Suppressor macrophage treated with lipopolysaccharide for 1 hour (primary cell): ENCODE results near the gene MYBL2.
"Not testable (repeated sequence)": the region's sequence is repeated elsewhere in the genome, so short reads cannot be mapped to it uniquely, and the experiment has no call there.

Experiments
- DNase-seq, 3 donors: peaks; one replicate each; pipeline ENCODE4 v3.0.0-alpha.2; 2020 to 2022

MYBL2 gene

DNA sequence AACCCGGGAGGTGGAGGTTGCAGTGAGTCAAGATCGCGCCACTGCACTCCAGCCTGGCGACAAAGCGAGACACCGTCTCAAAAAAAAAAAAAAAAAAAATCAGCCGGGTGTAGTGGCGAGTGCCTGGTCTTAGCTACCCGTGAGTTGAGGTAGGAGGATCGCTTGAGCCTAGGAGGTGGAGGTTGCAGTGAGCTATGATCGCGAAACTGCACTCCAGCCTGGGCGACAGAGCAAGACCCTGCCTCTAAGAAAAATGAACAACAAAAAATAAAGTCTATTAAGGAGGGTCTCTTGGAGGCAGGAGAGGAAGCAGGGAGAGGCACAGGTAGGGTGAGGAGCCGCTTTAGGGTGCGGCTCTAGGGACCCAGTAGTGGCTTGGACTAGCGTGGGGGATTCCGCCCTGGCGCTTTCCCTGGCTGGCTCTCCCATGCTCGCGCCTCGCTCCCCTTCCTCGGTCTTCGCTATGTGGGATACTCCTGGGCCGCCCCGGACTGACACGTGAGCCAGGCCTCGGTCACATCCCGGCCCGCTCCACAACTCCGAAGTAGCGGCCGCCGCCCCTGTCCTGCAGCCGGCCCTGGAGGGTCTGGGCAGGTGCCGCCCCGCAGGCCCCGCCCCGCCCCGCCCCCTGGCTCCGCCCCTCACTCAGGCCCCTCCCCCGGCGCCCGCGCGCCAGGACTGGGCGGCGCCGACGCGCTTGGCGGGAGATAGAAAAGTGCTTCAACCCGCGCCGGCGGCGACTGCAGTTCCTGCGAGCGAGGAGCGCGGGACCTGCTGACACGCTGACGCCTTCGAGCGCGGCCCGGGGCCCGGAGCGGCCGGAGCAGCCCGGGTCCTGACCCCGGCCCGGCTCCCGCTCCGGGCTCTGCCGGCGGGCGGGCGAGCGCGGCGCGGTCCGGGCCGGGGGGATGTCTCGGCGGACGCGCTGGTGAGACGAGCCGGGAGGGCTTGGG is at the start of gene MYBL2:
TSS of gene MYBL2 (plus strand) at position 739 of the 953 bp plus-strand sequence. CDS start at position 909, 170 bp downstream.
- peak; percentile 80 to 92 (median 84) for DNase-seq

DNA sequence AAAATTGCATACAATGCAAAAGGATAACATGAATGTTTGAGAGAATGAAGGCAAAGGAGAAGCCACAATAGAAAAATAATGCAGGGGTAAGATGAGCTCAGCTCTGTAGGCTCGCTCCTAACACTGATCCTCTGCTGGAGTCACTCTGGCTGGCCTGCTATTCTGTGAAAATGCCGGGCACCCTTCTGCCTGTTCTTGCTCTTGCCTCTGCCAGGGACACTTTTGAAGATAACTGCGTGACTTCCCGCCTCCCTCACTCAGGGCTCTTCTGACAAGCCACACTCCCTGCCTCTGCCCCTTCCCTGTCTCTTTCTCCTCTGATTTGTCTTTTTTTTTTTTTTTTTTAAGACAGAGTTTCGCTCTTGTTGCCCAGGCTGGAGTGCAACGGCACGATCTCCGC is 35.3 kb upstream of the MYBL2 start:
- DNase-seq: no peak

DNA sequence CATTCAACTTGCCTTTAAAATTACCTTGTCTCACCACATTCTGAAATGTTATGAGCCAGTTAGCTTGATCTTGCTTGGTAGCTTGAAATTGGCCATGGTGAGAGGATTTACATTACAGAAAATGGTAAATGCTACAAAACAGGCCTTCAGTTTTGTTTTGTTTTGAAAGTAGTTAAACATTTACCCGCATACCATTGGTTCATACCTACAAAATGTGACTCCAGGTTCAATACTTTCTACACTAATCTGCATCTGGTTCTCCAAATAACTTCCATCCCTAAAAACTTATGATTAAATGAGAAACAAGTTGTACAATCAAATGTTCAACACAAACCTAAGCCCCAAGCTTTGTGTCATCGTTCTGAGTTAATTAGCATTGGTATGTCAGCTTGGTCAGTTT is 30.5 kb upstream of the MYBL2 start:
- DNase-seq: no peak

DNA sequence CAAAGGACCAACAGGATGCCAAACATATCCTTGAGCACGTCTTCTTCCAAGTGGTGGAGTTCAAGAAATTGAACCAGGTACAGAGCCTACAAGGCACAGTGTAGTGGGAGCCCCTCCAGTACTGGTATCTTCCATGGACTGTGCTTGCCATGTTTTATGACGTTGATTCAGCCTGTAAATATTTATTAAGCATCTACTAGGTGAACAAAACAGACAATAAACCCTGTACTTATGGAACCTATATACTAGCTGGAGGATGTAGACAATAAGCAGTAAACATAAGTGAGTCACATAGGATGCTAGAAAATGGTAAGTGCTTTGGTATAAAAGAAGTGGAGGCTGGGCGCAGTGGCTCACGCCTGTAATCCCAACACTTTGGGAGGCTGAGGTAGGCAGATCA is 24.4 kb upstream of the MYBL2 start:
- DNase-seq: no peak

DNA sequence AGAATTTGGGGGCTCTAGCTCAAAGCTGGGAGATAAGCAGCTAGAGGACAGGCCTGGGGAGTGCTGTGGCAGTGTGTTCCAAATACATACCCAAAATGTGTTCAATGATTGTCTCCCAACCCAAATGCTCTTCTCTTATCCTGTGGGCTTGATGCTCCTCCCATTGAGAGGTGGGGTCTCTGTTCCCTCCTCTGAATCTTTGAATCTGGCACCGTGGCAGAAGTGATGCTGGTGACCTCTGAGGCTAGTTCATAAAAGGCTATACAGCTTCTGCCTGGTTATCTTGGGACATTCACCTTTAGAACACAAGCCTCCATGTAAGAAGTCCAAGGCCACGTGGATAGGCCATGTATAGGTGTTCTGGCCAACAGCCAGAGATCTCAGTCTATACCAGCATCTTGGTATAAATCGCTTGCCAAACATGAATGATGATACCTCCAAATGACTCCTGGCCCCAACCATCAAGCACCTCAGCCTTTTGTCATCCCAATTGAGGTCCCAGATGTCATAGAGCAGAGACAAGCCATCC is 15.9 kb upstream of the MYBL2 start:
- DNase-seq: no peak

DNA sequence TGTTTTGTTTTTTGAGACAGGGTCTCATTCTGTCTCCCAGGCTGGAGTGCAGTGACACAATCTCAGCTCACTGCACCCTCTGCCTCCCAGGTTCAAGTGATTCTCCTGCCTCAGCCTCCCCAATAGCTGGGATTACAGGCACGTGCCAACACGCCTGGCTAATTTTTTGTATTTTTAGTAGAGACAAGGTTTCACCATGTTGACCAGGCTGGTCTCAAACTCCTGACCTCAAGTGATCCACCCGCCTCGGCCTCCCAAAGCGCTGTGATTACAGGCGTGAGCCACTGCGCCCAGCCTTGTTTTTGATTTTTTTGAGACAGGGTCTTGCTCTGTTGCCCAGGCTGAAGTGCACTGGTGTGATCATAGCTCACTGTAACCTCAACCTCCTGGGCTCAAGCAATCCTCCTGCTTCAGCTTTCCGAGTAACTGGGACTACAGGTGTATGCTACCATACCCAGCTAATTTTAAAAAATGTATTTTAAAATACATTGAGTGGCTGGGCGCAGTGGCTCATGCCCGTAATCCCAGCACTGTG is 15.2 kb upstream of the MYBL2 start:
- not testable (repeated sequence) for DNase-seq

DNA sequence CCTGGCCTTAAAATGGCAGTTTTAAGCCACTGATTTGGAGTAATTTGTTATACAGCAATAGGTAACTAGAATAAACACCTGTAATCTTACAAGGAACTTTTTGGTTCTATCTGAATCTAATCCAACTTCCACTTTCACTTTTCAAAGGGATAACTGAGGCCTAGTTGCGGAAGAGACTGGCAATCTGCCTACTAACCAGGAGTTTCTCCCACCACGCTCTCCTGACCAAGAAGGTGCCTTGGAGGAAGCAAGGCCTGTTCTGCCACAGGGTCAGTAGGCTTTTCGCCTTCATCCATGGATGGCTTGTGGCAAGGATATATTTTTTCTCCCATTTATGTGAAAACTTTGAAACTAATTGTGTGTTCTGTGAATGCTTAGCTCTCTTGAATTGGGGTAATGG is 12.9 kb upstream of the MYBL2 start:
- DNase-seq: no peak

DNA sequence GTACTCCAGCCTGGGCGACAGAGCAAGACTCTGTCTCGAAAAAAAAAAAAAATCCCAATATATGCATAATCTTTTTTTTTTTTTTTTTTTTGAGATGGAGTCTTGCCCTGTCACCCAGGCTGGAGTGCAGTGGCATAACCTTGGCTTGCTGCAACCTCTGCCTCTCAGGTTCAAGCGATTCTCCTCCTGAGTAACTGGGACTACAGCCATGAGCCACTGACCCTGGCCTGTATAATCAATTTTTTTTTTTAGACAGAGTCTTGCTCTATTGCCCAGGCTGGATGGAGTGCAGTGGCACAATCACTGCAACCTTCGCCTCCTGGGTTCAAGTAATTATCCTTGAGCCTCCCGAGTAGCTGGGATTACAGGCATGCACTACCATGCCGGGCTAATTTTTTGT is 11.7 kb upstream of the MYBL2 start:
- DNase-seq: not testable (repeated sequence)

DNA sequence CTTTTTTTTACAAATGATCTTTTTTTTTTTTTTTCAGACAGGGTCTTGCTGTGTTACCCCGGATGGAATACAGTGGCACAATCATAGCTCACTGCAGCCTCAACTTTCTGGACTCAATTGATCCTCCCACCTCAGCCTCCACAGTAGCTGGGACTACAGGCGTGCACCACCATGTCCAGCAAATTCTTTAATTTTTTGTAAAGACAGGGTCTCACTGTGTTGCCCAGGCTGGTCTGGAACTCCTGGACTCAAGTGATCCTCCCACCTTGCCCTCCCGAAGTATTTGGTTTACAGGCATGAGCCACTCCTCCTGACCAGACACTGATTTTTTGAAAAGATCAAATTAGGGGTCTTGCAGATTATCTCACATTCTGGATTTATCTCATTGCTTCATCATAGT is 11.0 kb upstream of the MYBL2 start:
- no peak for DNase-seq

DNA sequence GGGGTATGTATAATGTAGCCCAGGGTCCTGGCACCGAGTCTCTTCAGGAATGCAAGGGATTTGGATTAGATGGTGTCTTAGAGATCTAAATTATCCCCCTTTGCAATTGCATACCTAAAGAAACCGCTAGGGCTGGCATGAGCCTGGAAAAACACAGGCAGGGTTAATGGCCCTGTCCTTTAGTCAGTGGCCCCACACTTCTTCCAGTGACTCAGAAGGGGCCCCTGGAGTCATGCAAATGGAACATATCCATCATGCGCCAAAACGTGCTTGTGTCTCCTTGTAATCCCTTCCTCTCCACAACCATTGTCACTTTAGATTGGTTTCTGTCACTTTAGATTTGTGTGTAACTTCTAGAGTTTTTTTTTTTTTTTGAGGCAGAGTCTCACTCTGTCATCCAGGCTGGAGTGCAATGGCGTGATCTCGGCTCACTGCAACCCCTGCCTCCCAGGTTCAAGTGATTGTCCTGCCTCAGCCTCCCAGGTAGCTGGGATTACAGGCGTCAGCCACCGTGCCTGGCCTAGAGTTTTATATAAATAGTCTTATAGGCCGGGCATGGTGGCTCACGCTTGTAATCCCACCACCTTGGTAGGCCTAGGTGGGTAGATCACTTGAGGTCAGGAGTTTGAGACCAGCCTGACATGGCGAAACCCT is 8.7 kb upstream of the MYBL2 start:
- DNase-seq: peak; percentile 21 to 28 (median 27)

DNA sequence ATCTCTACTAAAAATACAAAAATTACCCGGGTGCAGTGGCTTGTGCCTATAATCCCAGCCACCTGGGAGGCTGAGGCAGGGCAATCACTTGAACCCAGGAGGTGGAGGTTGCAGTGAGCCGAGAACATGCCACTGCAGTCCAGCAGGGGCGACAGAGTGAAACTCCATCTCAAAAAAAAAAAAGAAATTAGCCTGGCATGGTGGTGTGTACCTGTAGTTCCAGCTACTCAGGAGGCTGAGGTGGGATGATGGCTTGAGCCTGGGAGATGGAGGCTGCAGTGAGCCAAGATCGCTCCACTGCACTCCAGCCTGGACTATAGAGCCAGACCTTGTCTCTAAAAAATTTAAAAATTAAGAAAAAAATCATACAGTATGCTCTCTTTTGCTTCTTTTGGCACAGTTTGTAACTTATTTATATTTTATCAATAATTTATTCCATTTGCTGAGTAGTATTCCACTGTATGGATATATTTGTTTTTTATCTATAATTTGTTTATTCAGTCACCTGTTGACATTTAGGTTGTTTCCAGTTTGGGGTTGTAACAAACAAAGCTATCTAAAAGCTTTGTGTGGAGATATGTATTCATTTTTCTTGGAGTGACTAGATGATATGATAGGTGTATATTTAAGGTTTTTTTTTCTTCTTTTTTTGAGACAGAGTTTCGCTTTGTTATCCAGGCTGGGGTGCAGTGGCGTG is 8.0 kb upstream of the MYBL2 start:
- DNase-seq: no peak

DNA sequence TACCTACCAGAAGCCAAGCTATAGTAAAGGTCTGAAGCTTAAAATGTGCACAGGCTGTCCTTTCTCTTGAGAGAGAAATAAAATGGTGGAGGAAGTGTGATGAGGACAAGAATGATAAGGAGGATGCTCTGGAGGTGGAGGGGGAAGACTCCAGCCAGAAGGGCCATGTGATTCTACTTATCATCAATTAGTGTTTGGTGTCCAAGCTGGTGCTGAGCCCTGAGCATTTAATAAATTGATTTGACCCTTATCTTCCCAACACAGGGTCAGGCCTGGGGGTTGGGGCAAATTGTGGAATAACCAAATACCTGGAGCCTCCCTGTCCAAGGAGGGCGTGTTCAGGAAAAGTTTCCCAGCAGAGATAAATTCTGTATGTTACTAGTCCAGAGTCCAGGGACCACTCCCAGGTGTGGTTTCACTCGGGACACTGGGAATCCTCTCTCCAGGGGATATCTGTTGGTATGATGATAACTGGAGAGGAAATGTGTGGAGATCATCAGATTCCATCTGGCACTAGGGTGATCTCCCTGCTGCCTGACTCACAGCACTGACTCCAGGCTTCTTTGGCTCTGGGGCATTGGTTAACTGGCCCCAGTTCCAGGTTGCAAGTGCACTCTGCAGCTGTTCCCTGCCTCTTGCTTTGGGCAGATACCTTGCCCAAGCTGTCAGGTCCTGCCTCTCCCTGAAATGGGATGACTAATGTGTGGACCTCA is 3.8 kb upstream of the MYBL2 start:
- no peak for DNase-seq

DNA sequence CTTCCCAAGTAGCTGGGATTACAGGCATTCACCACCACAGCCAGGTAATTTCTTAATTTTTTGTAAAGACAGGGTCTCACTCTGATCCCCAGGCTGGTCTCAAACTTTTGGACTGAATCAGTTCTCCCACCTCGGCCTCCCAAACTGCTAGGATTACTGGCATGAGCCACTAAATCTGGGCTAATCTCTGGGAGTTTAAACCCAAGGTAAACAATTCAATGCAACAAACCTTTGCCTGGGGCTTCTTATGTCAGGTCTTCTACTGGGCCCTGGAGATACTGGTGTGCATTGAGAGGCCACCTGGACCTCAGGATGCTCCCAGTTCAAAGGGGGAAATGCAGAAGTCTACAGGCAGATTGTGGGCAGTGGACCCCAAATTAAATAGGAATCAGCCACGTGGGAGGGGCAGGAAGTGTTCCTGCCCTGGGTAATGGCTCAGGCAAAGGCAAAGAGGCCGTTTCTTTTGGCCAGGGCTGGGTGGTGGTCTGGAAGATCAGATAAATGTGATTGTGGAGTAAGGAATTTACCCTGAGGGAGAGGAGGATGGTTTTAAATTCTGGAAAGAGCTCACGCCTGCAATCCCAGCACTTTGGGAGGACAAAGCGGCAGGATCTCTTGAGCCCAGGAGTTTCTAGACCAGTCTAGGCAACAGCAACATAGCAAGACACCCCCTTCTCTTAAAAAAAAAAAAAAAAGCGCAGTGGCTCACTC is 1.3 kb upstream of the MYBL2 start:
- DNase-seq: no peak

DNA sequence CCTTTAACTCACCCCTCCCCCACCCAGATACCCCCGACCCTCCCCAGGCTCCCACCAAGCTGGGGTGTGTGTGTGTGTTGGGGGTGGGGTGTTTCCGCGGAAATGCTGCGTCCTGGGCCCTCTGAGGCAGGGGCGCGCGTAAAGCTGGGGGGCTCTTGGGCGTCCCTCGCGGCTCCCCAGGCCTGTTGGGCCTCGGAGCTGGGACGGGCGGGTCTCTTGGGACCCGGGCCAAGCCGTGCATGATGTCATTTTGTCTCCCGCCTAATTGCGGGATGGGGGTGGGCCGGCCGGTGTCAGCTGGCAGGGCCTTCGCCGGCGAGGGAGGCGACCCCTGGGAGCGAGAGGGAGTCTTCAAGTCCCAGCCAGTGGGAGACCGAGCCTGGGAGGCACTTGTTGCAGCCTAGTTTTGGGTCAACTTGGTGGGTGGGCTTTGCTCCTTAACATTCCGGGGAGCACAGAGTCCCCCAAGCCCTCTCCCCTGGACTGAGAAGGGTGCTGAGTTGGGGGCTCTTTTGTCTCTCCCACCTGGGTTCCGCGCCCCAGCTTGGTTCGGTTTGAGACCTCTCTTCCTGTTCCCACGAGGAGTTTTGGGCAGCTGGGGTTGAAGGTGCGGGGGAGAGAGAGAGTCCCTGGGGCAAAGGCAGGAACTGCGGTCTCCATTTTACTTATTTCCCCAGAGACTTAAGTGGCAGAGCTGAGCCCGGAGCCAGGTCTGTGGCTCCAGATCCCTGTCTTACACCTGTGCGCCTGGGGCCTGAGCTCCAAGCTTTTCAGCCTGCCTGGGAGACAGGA is 623 bp downstream of the MYBL2 start:
- DNase-seq: peak in 1 of 3 donors; percentile 20

DNA sequence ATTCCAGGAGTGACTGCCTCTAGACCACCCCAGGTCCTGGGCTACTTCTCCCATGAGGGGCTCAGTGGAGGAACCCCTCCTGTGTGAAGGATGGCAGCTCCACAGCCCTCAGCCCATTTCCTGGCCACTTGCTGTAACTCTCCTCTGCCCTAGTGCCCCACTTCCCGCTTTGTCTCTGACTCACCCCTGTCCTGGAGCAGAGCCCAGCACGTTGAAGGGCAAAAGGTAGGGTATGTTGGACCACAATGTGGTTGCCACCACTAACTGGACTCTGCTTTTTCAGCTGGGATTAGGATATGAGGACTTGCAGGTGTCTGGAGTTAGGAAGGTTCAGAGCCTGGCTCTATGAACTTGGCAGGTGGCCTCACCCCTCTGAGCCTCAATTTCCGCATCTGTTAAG is 2.4 kb downstream of the MYBL2 start:
- DNase-seq: peak in 2 of 3 donors; percentile 15 to 17

DNA sequence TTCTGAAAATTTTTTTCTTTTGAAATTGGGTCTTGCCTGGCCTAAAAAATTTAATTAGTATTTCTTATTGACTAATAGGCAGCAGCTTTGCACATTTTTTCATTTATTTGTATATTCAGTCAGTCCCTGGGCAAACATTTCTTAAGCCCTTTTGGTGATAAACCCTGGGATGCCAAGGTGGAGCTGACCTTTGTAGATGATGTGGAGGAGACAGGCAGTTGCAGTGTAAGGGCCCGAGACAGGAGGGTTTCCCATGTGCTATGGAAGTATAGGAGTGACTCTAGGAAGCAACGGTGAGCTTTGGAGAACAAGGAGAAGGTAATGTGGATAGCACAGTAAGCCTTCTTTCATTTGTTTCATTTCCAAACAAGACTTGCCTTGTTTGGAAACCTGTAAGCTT is 3.5 kb downstream of the MYBL2 start:
- no peak for DNase-seq

DNA sequence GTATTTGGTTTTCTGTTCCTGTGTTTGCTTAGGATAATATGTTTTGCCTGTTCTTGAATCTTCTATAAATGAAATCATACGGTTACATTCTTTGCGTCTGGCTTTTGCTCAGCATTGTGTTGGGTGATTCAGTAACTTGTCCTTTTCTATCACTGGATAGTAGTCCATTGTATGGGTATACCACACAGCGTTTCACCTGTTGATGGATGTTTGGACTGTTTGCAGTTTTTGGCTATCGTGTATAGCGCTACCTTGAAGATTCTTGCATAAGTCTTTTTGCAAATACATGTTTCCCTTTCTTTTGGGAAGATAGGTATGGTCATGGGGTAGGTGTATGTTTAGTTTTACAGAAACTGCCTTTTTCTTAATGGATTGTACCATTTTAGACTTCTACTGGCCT is 9.5 kb downstream of the MYBL2 start:
- DNase-seq: no peak

DNA sequence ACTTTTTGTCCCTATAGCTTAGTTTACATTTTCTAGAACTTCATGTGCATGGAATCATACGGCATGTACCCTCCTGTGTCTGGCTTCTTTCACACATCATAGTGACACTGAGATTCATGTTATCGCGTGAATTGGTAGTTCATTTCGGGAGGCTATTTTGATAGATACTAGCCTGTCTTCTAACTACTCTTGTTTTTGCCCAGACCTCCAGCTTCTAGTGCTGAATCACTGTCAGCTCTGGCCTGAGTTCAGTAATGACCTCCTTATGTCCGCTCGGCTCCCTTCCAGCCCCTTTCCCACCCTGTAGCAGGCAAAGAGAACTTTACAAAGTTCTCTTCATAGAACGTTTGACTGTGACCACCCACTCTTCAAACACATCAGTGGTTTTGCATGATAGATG is 14.1 kb downstream of the MYBL2 start:
- no peak for DNase-seq

DNA sequence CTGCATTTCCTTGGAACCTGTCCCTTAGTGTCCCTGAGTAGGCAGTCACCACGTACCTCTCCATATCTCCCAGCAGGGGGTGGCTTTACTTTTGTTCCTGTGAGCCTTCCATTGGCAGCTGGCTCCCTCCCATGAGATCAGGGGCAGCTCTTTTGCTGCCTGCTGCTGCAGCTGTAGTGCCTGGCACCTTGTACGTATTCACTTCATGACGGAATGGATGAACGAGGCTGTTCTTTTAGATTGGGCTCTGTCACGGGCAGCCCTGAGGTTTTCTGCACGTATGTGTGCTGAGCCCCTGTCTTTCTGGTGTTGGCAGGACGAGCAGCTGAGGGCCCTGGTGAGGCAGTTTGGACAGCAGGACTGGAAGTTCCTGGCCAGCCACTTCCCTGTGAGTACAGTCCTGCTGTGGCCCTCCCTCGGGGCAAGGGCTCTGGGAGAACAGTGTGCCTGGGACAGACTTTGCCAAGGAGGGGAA is 14.6 kb downstream of the MYBL2 start:
- DNase-seq: no peak

DNA sequence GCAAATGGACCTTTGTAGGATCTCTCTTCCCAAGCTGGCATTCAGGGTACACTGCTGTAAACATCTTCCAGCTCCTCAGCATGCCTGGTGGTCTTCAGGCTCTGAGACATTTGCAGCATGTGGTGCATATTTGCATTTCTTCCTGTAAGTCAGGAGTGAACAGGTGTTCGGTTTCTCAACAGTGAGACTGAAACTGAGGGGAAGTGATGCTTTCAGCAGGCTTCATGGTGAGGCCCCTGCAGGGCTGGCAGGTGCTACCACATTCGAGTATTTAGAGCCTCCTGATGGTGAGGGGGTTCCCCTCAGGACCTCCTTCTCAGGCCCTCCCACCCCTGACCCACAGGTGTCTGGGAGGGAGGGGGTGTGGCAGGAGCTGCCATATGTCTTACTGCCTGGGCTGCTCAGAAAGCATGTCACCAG is 15.1 kb downstream of the MYBL2 start:
- no peak for DNase-seq

DNA sequence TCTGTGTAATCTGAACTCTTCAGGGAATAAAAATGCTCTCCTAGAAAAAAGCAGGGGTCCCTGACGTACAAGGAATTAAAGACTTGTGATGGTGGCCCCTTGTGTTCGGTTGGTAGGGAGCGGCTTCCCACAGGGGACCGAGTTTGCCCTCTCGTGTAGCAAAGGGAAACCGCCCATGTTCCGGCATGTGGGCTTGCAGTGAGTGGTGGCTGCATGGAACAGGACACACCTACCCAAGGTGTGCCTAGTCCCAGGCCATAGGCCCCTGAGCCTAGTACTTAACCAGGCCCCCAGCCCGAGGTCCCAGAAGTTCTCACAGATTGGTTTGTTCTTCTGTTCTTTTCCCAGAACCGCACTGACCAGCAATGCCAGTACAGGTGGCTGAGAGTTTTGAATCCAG is 15.5 kb downstream of the MYBL2 start:
- DNase-seq: no peak
